HG02938 (cell line): ENCODE data around the gene SLC19A1.

Experiments used
- ATAC-seq: cut with Tn5 transposase; IDR thresholded peaks from one replicate; pipeline ENCODE4 v1.9.1; 2021; ENCODE audit warnings: mild to moderate bottlenecking, moderate library complexity; ENCODE audit not compliant: unreplicated experiment

The SLC19A1 gene

GRCh38 chr21:45546636-45547544, 4.7 kb upstream of the SLC19A1 start:
- ATAC-seq, result no peak

GRCh38 chr21:45545691-45546531, 3.7 kb upstream of the SLC19A1 start:
- ATAC-seq, result no peak

- no peak for ATAC-seq
Observed at GRCh38 chr21:45545236-45545570, 3.0 kb upstream of the SLC19A1 start.

- no peak for ATAC-seq
Observed at GRCh38 chr21:45544449-45545235, 2.4 kb upstream of the SLC19A1 start.

GRCh38 chr21:45543710-45544448, 1.6 kb upstream of the SLC19A1 start:
- ATAC-seq, result no peak

GRCh38 chr21:45543371-45543709, 1.1 kb upstream of the SLC19A1 start:
- ATAC-seq, result no peak

- ATAC-seq, result no peak
Observed at GRCh38 chr21:45542667-45543370, 579 bp upstream of the SLC19A1 start.

- no peak for ATAC-seq
Observed at GRCh38 chr21:45541221-45542039, 810 bp downstream of the SLC19A1 start.

- ATAC-seq, result no peak
Observed at GRCh38 chr21:45540601-45540970, 1.7 kb downstream of the SLC19A1 start.

- ATAC-seq, result no peak
Observed at GRCh38 chr21:45539796-45540600, 2.2 kb downstream of the SLC19A1 start.

- ATAC-seq, result no peak
Observed at GRCh38 chr21:45539046-45539795, 3.0 kb downstream of the SLC19A1 start.

- ATAC-seq, result no peak
Observed at GRCh38 chr21:45538381-45539045, 3.7 kb downstream of the SLC19A1 start.

- no peak for ATAC-seq
Observed at GRCh38 chr21:45537746-45538291, 4.4 kb downstream of the SLC19A1 start.

- ATAC-seq, result no peak
Observed at GRCh38 chr21:45537111-45537745, 5.0 kb downstream of the SLC19A1 start.

GRCh38 chr21:45536301-45537081, 5.7 kb downstream of the SLC19A1 start:
- ATAC-seq, result no peak
